Heart left ventricle (tissue), 16 donors: ENCODE measurements around the gene DTNA. TPM values are rescaled to one million over a fixed set of nuclear protein-coding genes. Genes with fewer than 3 reads are reported as not detected.
"Not testable (repeated sequence)": the region's sequence is repeated elsewhere in the genome, so short reads cannot be mapped to it uniquely, and the experiment has no call there.

Source experiments
- ATAC-seq, 4 donors: fragments of 200-7000 bp; cut with Tn5 transposase; one replicate each; pipeline ENCODE4 v1.9.1; 2020 to 2022; ENCODE audit warnings: moderate library complexity in 4 of 4, mild to moderate bottlenecking in 3 of 4, moderate number of reproducible peaks in 1 of 4
- DNase-seq, 5 donors: peaks; one replicate each; pipeline ENCODE4 v3.0.0-alpha.2; 2020
- H3K27ac ChIP-seq, 12 donors: fragments of 200-600 bp; sonication (generic) in 4 of 12; one replicate each; pipeline versions ENCODE4 v1.5.0 to v1.8.0; 2016 to 2022; ENCODE audit warnings: mild to moderate bottlenecking in 2 of 12
- H3K27me3 ChIP-seq, 9 donors: fragments of 200-600 bp; sonication (generic) in 2 of 9; one replicate each; pipeline versions ENCODE4 v1.5.1 to v1.8.0; 2016 to 2022; ENCODE audit warnings: mild to moderate bottlenecking in 3 of 9
- H3K36me3 ChIP-seq, 9 donors: fragments of 200-600 bp; sonication (generic) in 2 of 9; one replicate each; pipeline versions ENCODE4 v1.5.0 to v1.8.0; 2018 to 2022; ENCODE audit warnings: mild to moderate bottlenecking in 2 of 9
- H3K4me1 ChIP-seq, 12 donors: fragments of 200-600 bp; sonication (generic) in 4 of 12; one replicate each; pipeline versions ENCODE4 v1.5.0 to v1.8.0; 2016 to 2022; ENCODE audit warnings: mild to moderate bottlenecking in 3 of 12
- H3K4me3 ChIP-seq, 12 donors: fragments of 200-600 bp; sonication (generic) in 4 of 12; one replicate each; pipeline versions ENCODE4 v1.5.0 to v1.8.0; 2017 to 2022; ENCODE audit warnings: mild to moderate bottlenecking in 9 of 12, moderate library complexity in 4 of 12
- H3K9me3 ChIP-seq, 12 donors: fragments of 200-600 bp; sonication (generic) in 4 of 12; one replicate each; pipeline versions ENCODE4 v1.5.0 to v1.8.0; 2016 to 2022; ENCODE audit warnings: mild to moderate bottlenecking in 1 of 12
- POLR2A ChIP-seq, 2 donors: fragments of 450-650 bp; IDR thresholded peaks; one replicate each; pipeline ENCODE4 v1.6.1; 2017; ENCODE audit warnings: antibody characterized with exemption in 2 of 2, mild to moderate bottlenecking in 2 of 2, moderate library complexity in 2 of 2
- WGBS, 4 donors: extraction: QIAGEN DNeasy Blood & Tissue Kit in 2 of 4; methylation state at CpG; one replicate each; pipeline versions ENCODE4 v1.1.5 to v1.1.7; 2013 to 2018; 5-methylcytosine and 5-hydroxymethylcytosine counted together
- intact Hi-C, 10 donors: fragments of 100-400 bp; cut with DNase I; formaldehyde crosslinking; loops; one replicate each; pipeline versions ENCODE4 v1.11.1 to v1.14.2; 2022
- polyA plus RNA-seq, 2 donors: library from polyadenylated mRNA; stranded (reverse); fragments of 200-250 nt; gene quantifications; one replicate each; pipeline ENCODE4 v1.2.3, GENCODE V29; 2013
- total RNA-seq, 9 donors: library from RNA; depleted of rRNA in 2 of 9; stranded (reverse); fragments of >200 nt in 2 of 9; fragmentation: NEBNext Ultra II Directional in 3 of 9; extraction: Animal tissue kit (Norgen Biotek cat#: 25700) in 3 of 9; gene quantifications; one replicate each; pipeline versions ENCODE4 v1.1.0 to v1.2.4, GENCODE V29; 2016 to 2023
- TF ChIP-seq, protein P1 (sequence below), 12 donors: fragments of 200-600 bp; sonication (generic) in 4 of 12; IDR thresholded peaks; one replicate each; pipeline versions ENCODE4 v1.5.0 to v1.8.0; 2018 to 2022; ENCODE audit warnings: antibody characterized with exemption in 12 of 12, mild to moderate bottlenecking in 5 of 12
- donor health status: ischemic (EF 13 %, LVEDD 7.1; RV severe dilation, severe dysfunction).
- donor health status: healthy with polysubstance abuse.
- donor health status: DM: no; HTN: yes; CAD: no.
- donor health status: DM: no; HTN: no; CAD: no.
- donor health status: ischemic (EF 25% LVEDD 6.9; RV normal size, moderate dysfunction).
- donor health status: ischemic (EF 25% LVEDD 5.7; RV mildly dilated, moderate dysfunction).
- donor health status: healthy.
- donor health status: DM: yes; HTN: yes; CAD: no.
- donor health status: ischemic (EF 35%, LVEDD 5.7; RV mildly dilated, moderate dysfunction).
- donor health status: nonischemic (EF 11% LVEDD 7.7; RV severe dilation, severe dysfunction).
- donor health status: DM: yes; HTN: yes; CAD: no.
- donor health status: PGD.
- donor health status: ischemic (EF 29% LVEDD 5.4; RV normal size, mild dysfunction).
- donor health status: nonischemic (EF 23%, LVEDD 6.1; RV moderate dilation, normal function).

Gene DTNA
- total and polyA plus RNA-seq, 11 donors = 92.6 to 220 (median 181) TPM

DNA sequence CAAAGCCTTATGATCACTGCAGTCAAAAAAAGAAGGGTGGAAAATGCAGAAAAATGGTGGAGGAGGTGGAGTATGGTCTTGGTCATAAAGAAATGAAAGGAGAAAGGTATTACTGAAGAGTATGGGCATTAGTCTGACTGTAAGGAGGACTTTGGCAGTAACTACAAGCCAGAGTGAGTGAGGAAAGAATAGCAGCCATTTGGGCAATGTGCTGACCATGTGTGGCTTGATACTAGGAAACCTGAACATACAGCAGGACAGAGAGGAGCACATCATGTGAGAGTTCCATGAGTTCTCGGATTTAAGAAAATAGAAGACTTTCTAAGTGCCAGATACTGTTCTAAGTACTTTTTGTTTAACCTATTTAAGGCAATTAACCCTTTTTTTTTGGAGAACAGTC, 8.5 kb downstream of the DTNA start:
- Histone ChIP-seq H3K27me3 (no peaks in the 10 kb centered on the region), H3K27ac (no peak overlapping the region), H3K4me3 (no peak overlapping the region), H3K4me1 (peaks cover 0 to 5% (median 0%) of the 10 kb centered on the region in 12 donors), H3K9me3 (no peaks in the 10 kb centered on the region), H3K36me3 (no peaks in the 10 kb centered on the region)
- WGBS, 4 donors = 85 to 90% (median 87%) methylated on average over 1 of the region's 1 CpG
- DNase-seq = no peak
- TF ChIP-seq POLR2A (IDR thresholded peaks at IDR 0.05) = no peak
- TF ChIP-seq, protein P1, sequence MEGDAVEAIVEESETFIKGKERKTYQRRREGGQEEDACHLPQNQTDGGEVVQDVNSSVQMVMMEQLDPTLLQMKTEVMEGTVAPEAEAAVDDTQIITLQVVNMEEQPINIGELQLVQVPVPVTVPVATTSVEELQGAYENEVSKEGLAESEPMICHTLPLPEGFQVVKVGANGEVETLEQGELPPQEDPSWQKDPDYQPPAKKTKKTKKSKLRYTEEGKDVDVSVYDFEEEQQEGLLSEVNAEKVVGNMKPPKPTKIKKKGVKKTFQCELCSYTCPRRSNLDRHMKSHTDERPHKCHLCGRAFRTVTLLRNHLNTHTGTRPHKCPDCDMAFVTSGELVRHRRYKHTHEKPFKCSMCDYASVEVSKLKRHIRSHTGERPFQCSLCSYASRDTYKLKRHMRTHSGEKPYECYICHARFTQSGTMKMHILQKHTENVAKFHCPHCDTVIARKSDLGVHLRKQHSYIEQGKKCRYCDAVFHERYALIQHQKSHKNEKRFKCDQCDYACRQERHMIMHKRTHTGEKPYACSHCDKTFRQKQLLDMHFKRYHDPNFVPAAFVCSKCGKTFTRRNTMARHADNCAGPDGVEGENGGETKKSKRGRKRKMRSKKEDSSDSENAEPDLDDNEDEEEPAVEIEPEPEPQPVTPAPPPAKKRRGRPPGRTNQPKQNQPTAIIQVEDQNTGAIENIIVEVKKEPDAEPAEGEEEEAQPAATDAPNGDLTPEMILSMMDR (IDR thresholded peaks at IDR 0.05) = no peak
- intact Hi-C loops = no loop called here
- ATAC-seq = no peak

DNA sequence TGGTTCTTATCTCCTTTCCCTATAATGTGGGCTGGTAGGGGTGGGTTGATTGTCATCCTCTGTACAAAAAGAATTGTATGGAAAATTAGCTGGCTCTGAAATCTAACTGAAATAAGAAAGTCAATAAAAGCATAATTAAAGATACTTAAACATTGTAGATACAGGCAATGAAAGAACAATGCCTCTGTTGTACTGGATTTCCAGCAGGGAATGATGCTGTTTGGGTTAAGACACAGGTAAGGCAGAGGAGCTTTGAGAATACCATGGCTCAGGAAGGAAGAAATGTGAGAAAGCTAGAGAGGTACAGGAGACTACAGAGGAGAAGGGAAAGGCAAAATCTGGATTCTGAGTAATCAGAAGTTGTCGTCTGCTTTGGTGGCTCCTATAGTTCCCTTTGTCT, 10.1 kb downstream of the DTNA start:
- intact Hi-C loops = loop anchor here in 2 of 10 donors (10.0 kb wide), 2 partner anchors 65 to 225 kb away; no protein-coding TSS in a partner anchor
- 71 to 91% (median 82%) methylated on average over 1 of the region's 1 CpG for WGBS, 4 donors
- H3K27me3 ChIP-seq = no peaks in the 10 kb centered on the region
- ATAC-seq (no peak), DNase-seq (no peak)
- H3K27ac ChIP-seq = no peak overlapping the region
- H3K9me3 ChIP-seq = peaks cover 0 to 9% (median 0%) of the 10 kb centered on the region in 12 donors
- H3K4me1 ChIP-seq = peaks cover 0 to 5% (median 0%) of the 10 kb centered on the region in 12 donors
- TF ChIP-seq POLR2A (IDR thresholded peaks at IDR 0.05) = no peak
- TF ChIP-seq, protein P1 (IDR thresholded peaks at IDR 0.05) = no peak
- no peaks in the 10 kb centered on the region for H3K36me3 ChIP-seq
- H3K4me3 ChIP-seq = no peak overlapping the region

GRCh38 chr18:34723143-34723542, 13.0 kb downstream of the DTNA start:
- H3K27me3 ChIP-seq = no peaks in the 10 kb centered on the region
- H3K9me3 ChIP-seq = peaks cover 0 to 16% (median 0%) of the 10 kb centered on the region in 12 donors
- no peak overlapping the region for H3K4me3 ChIP-seq
- no peak for DNase-seq
- ATAC-seq = no peak
- H3K36me3 ChIP-seq = no peaks in the 10 kb centered on the region
- 66 to 73% (median 69%) methylated on average over 3 of the region's 3 CpGs for WGBS, 4 donors
- no peak overlapping the region for H3K27ac ChIP-seq
- intact Hi-C loops = loop anchor here in 2 of 10 donors (10.0 kb wide), 2 partner anchors 62 to 228 kb away; no protein-coding TSS in a partner anchor
- no peak for TF ChIP-seq POLR2A (IDR thresholded peaks at IDR 0.05)
- TF ChIP-seq, protein P1 (IDR thresholded peaks at IDR 0.05) = no peak
- peaks cover 0 to 5% (median 0%) of the 10 kb centered on the region in 12 donors for H3K4me1 ChIP-seq

DNA sequence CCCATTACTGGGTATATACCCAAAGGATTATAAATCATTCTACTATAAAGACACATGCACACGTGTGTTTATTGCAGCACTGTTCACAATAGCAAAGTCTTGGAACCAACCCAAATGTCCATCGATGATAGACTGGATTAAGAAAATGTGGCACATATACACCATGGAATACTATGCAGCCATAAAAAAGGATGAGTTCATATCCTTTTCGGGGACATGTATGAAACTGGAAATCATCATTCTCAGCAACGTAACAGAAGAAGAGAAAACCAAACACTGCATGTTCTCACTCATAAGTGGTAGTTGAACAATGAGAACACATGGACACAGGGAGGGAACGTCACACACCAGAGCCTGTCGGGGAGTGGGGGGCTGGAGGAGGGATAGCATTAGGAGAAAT, 15.6 kb downstream of the DTNA start:
- H3K27me3 ChIP-seq, DNase-seq, H3K4me3 ChIP-seq, H3K27ac ChIP-seq, ATAC-seq, H3K36me3 ChIP-seq: not testable (repeated sequence)
- Histone ChIP-seq H3K9me3 (peaks cover 0 to 16% (median 0%) of the 10 kb centered on the region in 12 donors), H3K4me1 (peaks cover 0 to 22% (median 10%) of the 10 kb centered on the region in 12 donors)
- WGBS, 4 donors = 92 to 93% (median 92%) methylated on average over 6 of the region's 6 CpGs
- intact Hi-C loops = loop anchor here in 2 of 10 donors (10.0 kb wide), 2 partner anchors 59 to 231 kb away; no protein-coding TSS in a partner anchor
